ENCODE measurements around the gene FYCO1.

FYCO1 gene

GRCh38 chr3:45880725-45881077, 114.9 kb downstream of the FYCO1 start:
- DNase-seq: no peak

GRCh38 chr3:45878124-45878523, 117.5 kb downstream of the FYCO1 start:
- DNase-seq: no peak

- no peak for DNase-seq
Observed at GRCh38 chr3:45874677-45875346, 120.8 kb downstream of the FYCO1 start.

- no peak for DNase-seq
Observed at GRCh38 chr3:45873638-45874037, 122.0 kb downstream of the FYCO1 start.

GRCh38 chr3:45873036-45873435, 122.6 kb downstream of the FYCO1 start:
- no peak for DNase-seq

GRCh38 chr3:45872569-45872968, 123.1 kb downstream of the FYCO1 start:
- no peak for DNase-seq

GRCh38 chr3:45871780-45872179, 123.8 kb downstream of the FYCO1 start:
- DNase-seq: no peak

- no peak for DNase-seq
Observed at GRCh38 chr3:45870099-45870498, 125.5 kb downstream of the FYCO1 start.

GRCh38 chr3:45869638-45870037, 126.0 kb downstream of the FYCO1 start:
- no peak for DNase-seq

GRCh38 chr3:45868650-45869049, 127.0 kb downstream of the FYCO1 start:
- no peak for DNase-seq

- DNase-seq: no peak
Observed at GRCh38 chr3:45868213-45868612, 127.4 kb downstream of the FYCO1 start.
